DMS 273 (cell line): ENCODE results near the gene SGTA.
"Not testable (repeated sequence)": the region's sequence is repeated elsewhere in the genome, so short reads cannot be mapped to it uniquely, and the experiment has no call there.

Source experiments
- DNase-seq: peaks from one replicate; lab custom pipeline; 2025; ENCODE audit not compliant: unreplicated experiment; lab: John Stamatoyannopoulos, UW

Gene SGTA

DNA sequence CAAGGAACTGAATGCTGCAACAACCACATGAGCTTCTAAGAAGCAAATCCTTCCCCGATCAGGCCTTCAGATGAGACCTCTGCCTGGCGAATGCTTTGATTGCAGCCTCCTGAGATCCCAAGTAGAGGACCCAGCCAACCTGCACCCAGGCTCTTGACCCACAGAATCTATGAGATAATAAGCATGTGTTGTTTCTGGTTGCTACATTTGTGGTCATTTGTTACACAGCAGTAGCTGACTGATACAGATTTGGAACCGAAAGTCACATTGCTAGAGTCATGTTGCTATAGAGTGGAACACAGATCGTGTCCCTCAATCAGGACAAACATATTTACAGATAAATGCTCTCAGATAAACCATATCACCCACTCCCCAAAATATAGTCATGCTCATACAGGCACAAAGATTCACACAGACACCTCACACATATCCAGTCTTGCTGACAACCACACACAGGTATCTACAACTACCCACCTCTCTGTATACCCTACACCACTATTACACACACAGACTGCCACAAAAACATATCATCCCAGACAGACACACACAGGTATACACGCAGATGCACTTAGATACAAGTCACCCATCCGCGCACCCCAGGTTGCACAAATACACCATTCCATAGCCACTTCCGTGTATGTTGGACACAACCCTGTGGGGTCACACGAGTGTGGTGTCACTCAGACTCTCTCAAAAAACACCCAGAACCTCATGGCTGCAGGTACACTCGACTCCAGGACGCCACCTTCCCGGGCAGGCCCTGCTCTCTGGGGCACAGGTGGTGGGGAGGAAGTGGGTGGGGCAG, 67.4 kb downstream of the SGTA start:
- DNase-seq, result no peak

DNA sequence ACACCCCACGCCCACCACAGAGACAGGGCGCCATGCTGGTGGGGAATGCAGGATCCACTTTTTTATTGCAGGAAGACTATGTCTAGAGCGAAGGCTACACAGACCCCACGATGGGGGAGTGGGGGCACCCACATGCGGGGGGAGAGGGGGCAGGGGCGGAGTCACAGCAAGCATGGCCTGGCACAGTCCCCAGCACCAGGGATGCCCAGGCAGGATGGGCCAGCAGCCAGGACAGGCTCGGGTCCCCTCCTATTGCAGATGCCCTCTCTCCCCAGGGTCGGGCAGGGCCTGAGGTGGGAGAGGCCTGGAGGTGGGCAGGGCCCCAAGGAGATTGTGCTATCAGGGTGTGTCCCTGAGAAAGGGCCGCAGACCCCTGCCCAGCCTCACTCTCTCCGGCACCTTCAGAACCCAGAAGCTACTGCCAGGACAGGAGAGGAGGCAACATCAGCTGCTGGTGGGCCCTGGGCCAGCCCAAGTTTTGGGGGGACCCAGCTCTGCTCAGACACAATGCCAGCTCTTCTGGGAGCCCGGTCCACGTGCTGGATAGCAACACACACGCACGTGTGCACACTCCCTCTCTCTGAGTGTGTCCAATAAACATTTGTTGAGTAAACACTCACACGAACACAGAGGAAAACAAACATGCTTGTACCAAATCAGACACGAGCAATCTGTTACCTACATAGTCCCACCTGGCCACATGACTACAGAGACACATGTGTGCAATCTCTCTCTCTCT, 68.4 kb downstream of the SGTA start:
- no peak for DNase-seq

DNA sequence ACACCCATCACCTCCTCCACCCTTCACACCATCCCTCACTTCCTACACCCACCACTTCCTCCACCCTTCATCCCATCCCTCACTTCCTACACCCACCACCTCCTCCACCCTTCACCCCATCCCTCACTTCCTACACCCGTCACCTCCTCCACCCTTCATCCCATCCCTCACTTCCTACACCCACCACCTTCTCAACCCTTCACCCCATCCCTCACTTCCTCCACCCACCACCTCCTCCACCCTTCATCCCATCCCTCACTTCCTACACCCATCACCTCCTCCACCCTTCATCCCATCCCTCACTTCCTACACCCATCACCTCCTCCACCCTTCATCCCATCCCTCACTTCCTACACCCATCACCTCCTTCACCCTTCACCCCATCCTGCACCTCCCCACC, 69.0 kb downstream of the SGTA start:
- not testable (repeated sequence) for DNase-seq

DNA sequence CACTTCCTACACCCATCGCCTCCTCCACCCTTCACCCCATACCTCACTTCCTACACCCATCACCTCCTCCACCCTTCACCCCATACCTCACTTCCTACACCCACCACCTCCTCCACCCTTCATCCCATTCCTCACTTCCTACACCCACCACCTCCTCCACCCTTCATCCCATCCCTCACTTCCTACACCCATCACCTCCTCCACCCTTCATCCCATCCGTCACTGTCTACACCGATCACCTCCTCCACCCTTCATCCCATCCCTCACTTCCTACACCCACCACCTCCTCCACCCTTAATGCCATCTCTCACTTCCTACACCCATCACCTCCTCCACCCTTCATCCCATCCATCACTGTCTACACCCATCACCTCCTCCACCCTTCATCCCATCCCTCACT, 69.9 kb downstream of the SGTA start:
- not testable (repeated sequence) for DNase-seq

DNA sequence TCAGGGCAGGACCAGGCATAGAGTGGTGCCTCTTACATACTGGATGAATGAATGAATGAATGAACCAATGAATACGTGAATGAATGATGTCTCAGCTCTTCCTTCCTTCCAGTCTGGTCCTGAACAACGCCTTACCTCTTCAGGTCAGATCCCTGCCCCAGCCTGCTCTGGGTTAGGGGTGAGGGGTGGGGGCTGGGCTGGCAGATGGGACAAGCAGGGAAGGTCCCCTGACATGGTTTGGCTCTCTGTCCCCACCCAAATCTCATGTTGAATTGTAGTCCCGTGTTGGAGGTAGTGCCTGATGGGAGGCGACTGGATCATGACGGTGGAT, 71.2 kb downstream of the SGTA start:
- no peak for DNase-seq

DNA sequence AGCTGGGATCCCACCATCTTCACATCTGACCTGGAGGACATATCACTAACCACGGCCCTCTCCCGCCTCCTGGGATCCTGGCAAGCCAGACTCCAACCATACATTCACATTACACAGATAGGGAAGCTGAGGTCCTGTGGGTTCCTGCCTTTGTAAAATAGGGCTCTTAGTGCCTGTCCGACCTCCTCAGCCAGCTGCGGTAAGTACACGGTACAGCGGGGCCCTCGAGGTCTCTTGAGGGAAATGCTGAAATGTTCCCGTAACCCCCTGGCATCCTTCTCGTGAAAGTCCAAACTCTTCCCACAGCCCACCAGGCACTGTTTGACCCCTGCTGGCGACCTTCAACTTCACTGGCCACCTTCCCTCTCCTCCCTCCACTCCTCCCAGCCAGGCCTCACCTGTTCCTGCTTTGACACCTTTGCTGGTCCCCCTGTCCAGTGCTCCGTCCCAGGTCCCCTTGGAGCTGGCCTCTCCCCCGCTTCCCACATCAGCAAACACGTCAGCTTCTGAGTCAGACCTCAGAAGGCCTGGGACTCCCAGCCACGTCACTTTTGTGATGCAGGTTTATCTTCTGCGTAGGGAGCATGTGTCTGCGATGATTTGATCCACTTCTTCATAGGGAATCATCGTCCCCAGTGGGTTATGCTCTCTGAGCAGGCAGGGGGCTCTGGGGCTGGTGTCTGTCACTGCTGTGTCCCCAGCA, 71.8 kb downstream of the SGTA start:
- no peak for DNase-seq

DNA sequence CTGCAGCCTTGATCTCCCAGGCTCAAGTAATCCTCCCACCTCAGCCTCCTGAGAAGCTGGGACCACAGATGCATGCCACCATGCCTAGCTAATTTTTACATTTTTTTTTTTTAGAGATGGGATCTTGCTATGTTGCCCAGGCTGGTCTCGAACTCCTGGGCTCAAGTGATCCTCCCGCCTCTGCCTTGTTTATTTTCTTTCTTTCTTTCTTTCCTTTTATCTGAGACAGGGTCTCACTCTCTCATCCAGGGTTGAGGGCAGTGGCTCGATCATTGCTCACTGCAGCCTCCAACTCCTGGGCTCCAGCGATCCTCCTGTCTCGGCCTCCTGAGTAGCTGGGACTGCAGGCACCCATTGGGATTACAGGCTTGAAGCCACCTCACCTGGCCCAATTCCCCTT, 76.8 kb downstream of the SGTA start:
- no peak for DNase-seq
